IMR-90 (cell line): ENCODE results near the gene EBLN2.

Source experiments
- BHLHE40 ChIP-seq: fragments of 150-350 bp; IDR thresholded peaks from 2 replicates; pipeline ENCODE4 v1.6.1; 2016; ENCODE audit warnings: mild to moderate bottlenecking, low read depth, low read length
- CTCF ChIP-seq: conservative IDR thresholded peaks from 2 replicates; pipeline ENCODE4 v1.5.1; 2012; ENCODE audit warnings: mild to moderate bottlenecking, low read depth, low read length, improper control_type of control experiment
- ELK1 ChIP-seq: fragments of 150-350 bp; IDR thresholded peaks from 2 replicates; pipeline ENCODE4 v1.6.1; 2016; ENCODE audit warnings: low read depth, mild to moderate bottlenecking, low read length, moderate library complexity, borderline replicate concordance
- FOS ChIP-seq: fragments of 150-350 bp; IDR thresholded peaks from 2 replicates; pipeline ENCODE4 v1.6.1; 2016; ENCODE audit warnings: low read depth, low read length
- MAFK ChIP-seq: IDR thresholded peaks from 2 replicates; pipeline ENCODE4 v1.6.1; 2012; ENCODE audit warnings: low read depth, low read length, improper control_type of control experiment
- MAZ ChIP-seq: IDR thresholded peaks from 2 replicates; pipeline ENCODE4 v1.6.1; 2012; ENCODE audit warnings: low read depth, mild to moderate bottlenecking, low read length, improper control_type of control experiment, moderate library complexity, borderline replicate concordance
- POLR2A ChIP-seq: IDR thresholded peaks from 2 replicates; pipeline ENCODE4 v1.6.1; 2012; ENCODE audit warnings: mild to moderate bottlenecking, low read depth, low read length
- RAD21 ChIP-seq: IDR thresholded peaks from 2 replicates; pipeline ENCODE4 v1.6.1; 2012; ENCODE audit warnings: low read length, improper control_type of control experiment
- RCOR1 ChIP-seq: IDR thresholded peaks from 2 replicates; pipeline ENCODE4 v1.6.1; 2012; ENCODE audit warnings: mild to moderate bottlenecking, low read length, improper control_type of control experiment; ENCODE audit not compliant: insufficient replicate concordance
- SMC3 ChIP-seq: fragments of 150-350 bp; IDR thresholded peaks from 2 replicates; pipeline ENCODE4 v1.6.1; 2016; ENCODE audit warnings: low read depth, mild to moderate bottlenecking, antibody characterized with exemption, low read length, moderate library complexity
- USF2 ChIP-seq: fragments of 150-350 bp; IDR thresholded peaks from 2 replicates; pipeline ENCODE4 v1.6.1; 2017; ENCODE audit warnings: mild to moderate bottlenecking, antibody characterized with exemption, low read length, low read depth

- TF ChIP-seq CTCF = no peak
- no peak for TF ChIP-seq POLR2A
- no peak for TF ChIP-seq FOS
- no peak for TF ChIP-seq MAZ
- no peak for TF ChIP-seq RCOR1
- no peak for TF ChIP-seq MAFK
- no peak for TF ChIP-seq RAD21
- no peak for TF ChIP-seq BHLHE40
- no peak for TF ChIP-seq ELK1
- TF ChIP-seq USF2 = no peak
- no peak for TF ChIP-seq SMC3
Measured at GRCh38 chr3:73028803-73029202, 32.7 kb upstream of the EBLN2 start.
